Fibroblast of lung (primary cell): ENCODE data around the gene GPHN. TPM values are rescaled to one million over a fixed set of nuclear protein-coding genes. Genes with fewer than 3 reads are reported as not detected.
A peak's percentile ranks its signal among the peaks of the same experiment; 100 is the strongest.

Experiments used
- DNase-seq, 2 donors: peaks; one replicate each; pipeline versions ENCODE4 v3.0.0 to v3.0.0-alpha.2; 2010; ENCODE audit warnings: low read depth in 2 of 2
- H2AFZ ChIP-seq: 2 replicates; pipeline ENCODE4 v1.5.1; 2012; ENCODE audit warnings: low read length, control low read depth, inconsistent platforms
- H3K27ac ChIP-seq: 2 replicates; pipeline ENCODE4 v1.5.1; 2011; ENCODE audit warnings: low read length, control low read depth; ENCODE audit not compliant: insufficient read depth
- H3K27me3 ChIP-seq: 2 replicates; pipeline ENCODE4 v1.5.1; 2011; ENCODE audit warnings: mild to moderate bottlenecking, low read length; ENCODE audit not compliant: control insufficient read depth, insufficient read depth
- H3K36me3 ChIP-seq: 2 replicates; pipeline ENCODE4 v1.5.1; 2011; ENCODE audit warnings: low read length; ENCODE audit not compliant: control insufficient read depth, insufficient read depth
- H3K4me1 ChIP-seq: 2 replicates; pipeline ENCODE4 v1.5.1; 2011; ENCODE audit warnings: low read length; ENCODE audit not compliant: control insufficient read depth, insufficient read depth; ENCODE audit errors: extremely low read depth
- H3K4me2 ChIP-seq: 2 replicates; pipeline ENCODE4 v1.5.1; 2011; ENCODE audit warnings: low read length, control low read depth; ENCODE audit not compliant: insufficient read depth; ENCODE audit errors: extremely low read depth
- H3K4me3 ChIP-seq, 4 experiments: fragments of 200-600 bp in 1 of 4; sonication (generic) in 1 of 4; replicated peaks in 1 of 4; 2 replicates each; pipeline ENCODE4 v1.5.1; 2011 to 2016; ENCODE audit warnings: low read length in 4 of 4, low read depth in 3 of 4, mild to moderate bottlenecking in 3 of 4, control low read depth in 2 of 4, inconsistent platforms in 1 of 4, mixed read lengths in 1 of 4; ENCODE audit not compliant: insufficient read depth in 1 of 4; ENCODE audit errors: control extremely low read depth in 1 of 4
- H3K79me2 ChIP-seq: 2 replicates; pipeline ENCODE4 v1.5.1; 2012; ENCODE audit warnings: mild to moderate bottlenecking, low read length, inconsistent platforms; ENCODE audit not compliant: control insufficient read depth, insufficient read depth
- H3K9ac ChIP-seq: 2 replicates; pipeline ENCODE4 v1.5.1; 2011; ENCODE audit warnings: mild to moderate bottlenecking, low read length, control low read depth; ENCODE audit not compliant: insufficient read depth
- H3K9me3 ChIP-seq: 2 replicates; pipeline ENCODE4 v1.5.1; 2012; ENCODE audit warnings: low read depth, low read length; ENCODE audit not compliant: control insufficient read depth, insufficient read depth
- H4K20me1 ChIP-seq: 2 replicates; pipeline ENCODE4 v1.5.1; 2011; ENCODE audit warnings: low read length; ENCODE audit not compliant: control insufficient read depth, insufficient read depth; ENCODE audit errors: extremely low read depth
- EZH2 ChIP-seq: IDR thresholded peaks from 2 replicates; pipeline ENCODE4 v1.5.1; 2012; ENCODE audit warnings: low read length, control low read depth, mild to moderate bottlenecking; ENCODE audit errors: missing control alignments
- polyA plus RNA-seq, 2 donors: library from polyadenylated mRNA; depleted of rRNA in 1 of 2; stranded (reverse) in 1 of 2; unstranded in 1 of 2; fragments of >200 nt; gene quantifications; 2 replicates each; pipeline ENCODE4 v1.2.1, GENCODE V29; 2011 to 2012; ENCODE audit warnings: missing spikeins in 1 of 2
- total RNA-seq: library from RNA; depleted of rRNA; stranded (reverse); fragments of >200 nt; gene quantifications from 2 replicates; pipeline ENCODE4 v1.2.1, GENCODE V29; 2014
- TF ChIP-seq, protein P1 (sequence below), 2 donors: IDR thresholded peaks in 1 of 2; conservative IDR thresholded peaks in 1 of 2; 1 replicate in 1 of 2; 2 replicates in 1 of 2; pipeline ENCODE4 v1.5.1; 2011 to 2012; ENCODE audit warnings: low read length in 2 of 2, control low read depth in 1 of 2, inconsistent platforms in 1 of 2, low read depth in 1 of 2, mild to moderate bottlenecking in 1 of 2

GPHN gene
- total and polyA plus RNA-seq, 2 donors (not counting 1 experiment from before 2014, with no cell fraction given), result 8.3 to 13.9 TPM

DNA sequence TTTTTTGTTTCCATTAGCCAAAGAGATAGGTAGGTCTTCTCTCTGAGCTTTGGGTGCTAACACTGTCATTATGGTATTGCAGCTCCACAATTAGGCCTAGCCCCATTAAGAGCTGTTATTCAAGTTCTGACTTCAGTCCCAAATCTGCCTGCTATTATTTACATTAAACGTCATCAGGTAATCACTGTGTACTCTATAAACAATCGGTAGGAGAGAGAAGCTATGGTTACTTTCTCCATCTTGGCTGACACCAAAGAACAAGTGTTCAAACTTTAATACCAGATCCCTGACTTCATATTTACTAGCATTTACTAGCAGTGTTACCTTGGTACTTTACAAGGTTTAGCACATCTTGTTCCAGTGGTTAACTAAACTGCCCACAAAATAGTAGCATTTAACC is 376.2 kb downstream of the GPHN start:
- Histone ChIP-seq H3K27me3 (no peaks in the 10 kb centered on the region), H3K36me3 (no peaks in the 10 kb centered on the region), H3K4me3 (no peak overlapping the region), H3K27ac (no peak overlapping the region), H3K79me2 (no peaks in the 10 kb centered on the region), H3K4me1 (no peaks in the 10 kb centered on the region), H4K20me1 (no peaks in the 10 kb centered on the region), H2AFZ (no peak overlapping the region), H3K4me2 (no peak overlapping the region), H3K9me3 (no peaks in the 10 kb centered on the region), H3K9ac (no peak overlapping the region)
- TF ChIP-seq EZH2, result no peak
- TF ChIP-seq, protein P1, sequence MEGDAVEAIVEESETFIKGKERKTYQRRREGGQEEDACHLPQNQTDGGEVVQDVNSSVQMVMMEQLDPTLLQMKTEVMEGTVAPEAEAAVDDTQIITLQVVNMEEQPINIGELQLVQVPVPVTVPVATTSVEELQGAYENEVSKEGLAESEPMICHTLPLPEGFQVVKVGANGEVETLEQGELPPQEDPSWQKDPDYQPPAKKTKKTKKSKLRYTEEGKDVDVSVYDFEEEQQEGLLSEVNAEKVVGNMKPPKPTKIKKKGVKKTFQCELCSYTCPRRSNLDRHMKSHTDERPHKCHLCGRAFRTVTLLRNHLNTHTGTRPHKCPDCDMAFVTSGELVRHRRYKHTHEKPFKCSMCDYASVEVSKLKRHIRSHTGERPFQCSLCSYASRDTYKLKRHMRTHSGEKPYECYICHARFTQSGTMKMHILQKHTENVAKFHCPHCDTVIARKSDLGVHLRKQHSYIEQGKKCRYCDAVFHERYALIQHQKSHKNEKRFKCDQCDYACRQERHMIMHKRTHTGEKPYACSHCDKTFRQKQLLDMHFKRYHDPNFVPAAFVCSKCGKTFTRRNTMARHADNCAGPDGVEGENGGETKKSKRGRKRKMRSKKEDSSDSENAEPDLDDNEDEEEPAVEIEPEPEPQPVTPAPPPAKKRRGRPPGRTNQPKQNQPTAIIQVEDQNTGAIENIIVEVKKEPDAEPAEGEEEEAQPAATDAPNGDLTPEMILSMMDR (conservative IDR thresholded peaks at IDR 0.05 in 1 of 2, IDR thresholded peaks at IDR 0.05 in 1 of 2; ENCODE audit: low read depth in 1 of 2, low read length in 2 of 2), result no peak
- no peak for DNase-seq

DNA sequence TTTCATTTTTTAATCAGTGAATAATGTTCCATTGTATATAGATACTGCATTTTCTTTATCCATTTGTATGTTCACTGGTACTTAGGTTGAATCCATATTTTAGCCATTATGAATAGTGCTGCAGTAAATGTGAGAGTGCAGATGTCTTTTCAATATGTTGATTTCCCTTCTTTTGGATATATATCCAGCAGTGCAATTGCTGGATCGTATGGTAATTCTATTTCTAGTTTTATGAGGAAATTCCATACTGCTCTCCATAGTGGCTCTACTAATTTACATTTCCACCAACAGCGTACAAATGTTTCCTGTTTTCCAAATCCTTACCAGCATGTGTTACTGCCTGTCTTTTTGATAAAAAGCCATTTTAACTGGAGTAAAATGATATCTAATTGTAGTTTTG is 392.8 kb downstream of the GPHN start:
- Histone ChIP-seq H3K4me3 (no peak overlapping the region), H3K9ac (no peak overlapping the region), H3K36me3 (no peaks in the 10 kb centered on the region), H3K27ac (no peak overlapping the region), H3K27me3 (no peaks in the 10 kb centered on the region), H2AFZ (no peak overlapping the region), H3K79me2 (no peaks in the 10 kb centered on the region), H3K4me1 (no peaks in the 10 kb centered on the region), H3K4me2 (no peak overlapping the region), H4K20me1 (no peaks in the 10 kb centered on the region), H3K9me3 (no peaks in the 10 kb centered on the region)
- no peak for DNase-seq
- no peak for TF ChIP-seq EZH2
- TF ChIP-seq, protein P1 (conservative IDR thresholded peaks at IDR 0.05 in 1 of 2, IDR thresholded peaks at IDR 0.05 in 1 of 2; ENCODE audit: low read depth in 1 of 2, low read length in 2 of 2), result no peak

GRCh38 chr14:66910311-66910840 is 402.4 kb downstream of the GPHN start:
- no peak overlapping the region for H3K4me3 ChIP-seq
- H3K79me2 ChIP-seq, result no peaks in the 10 kb centered on the region
- no peaks in the 10 kb centered on the region for H3K9me3 ChIP-seq
- H2AFZ ChIP-seq, result no peak overlapping the region
- TF ChIP-seq EZH2, result no peak
- TF ChIP-seq, protein P1 (conservative IDR thresholded peaks at IDR 0.05 in 1 of 2, IDR thresholded peaks at IDR 0.05 in 1 of 2; ENCODE audit: low read depth in 1 of 2, low read length in 2 of 2), result no peak
- no peaks in the 10 kb centered on the region for H3K36me3 ChIP-seq
- no peaks in the 10 kb centered on the region for H4K20me1 ChIP-seq
- H3K27me3 ChIP-seq, result no peaks in the 10 kb centered on the region
- H3K4me2 ChIP-seq, result no peak overlapping the region
- H3K4me1 ChIP-seq, result no peaks in the 10 kb centered on the region
- H3K27ac ChIP-seq, result no peak overlapping the region
- no peak overlapping the region for H3K9ac ChIP-seq
- peak in 1 of 2 donors; percentile 2 for DNase-seq
